A549 (cell line): Measurements from ENCODE around the gene ZFP57. TPM values are rescaled to one million over a fixed set of nuclear protein-coding genes. Genes with fewer than 3 reads are reported as not detected.
A peak's percentile ranks its signal among the peaks of the same experiment; 100 is the strongest.

Source experiments
- ATAC-seq, 2 experiments: fragments of 200-7000 bp in 1 of 2; fragments of >200 bp in 1 of 2; cut with Nextera tagmentation in 1 of 2; cut with Tn5 transposase in 1 of 2; 3 replicates each; pipeline versions ENCODE4 v1.8.0 to v1.9.1; 2018 to 2020; ENCODE audit warnings: mild to moderate bottlenecking in 1 of 2, moderate library complexity in 1 of 2
- CTCF ChIA-PET: fragments of 300-600 bp; sonication (Branson Sonifier 250); formaldehyde crosslinking; extraction: SDS; loops from one replicate; lab custom pipeline; 2021; ENCODE audit warnings: antibody characterized with exemption, inconsistent platforms; lab: Yijun Ruan, JAX
- POLR2A ChIA-PET: fragments of 350-600 bp; formaldehyde crosslinking; extraction: SDS; loops from one replicate; lab custom pipeline; 2021; ENCODE audit warnings: antibody characterized with exemption, inconsistent platforms; lab: Yijun Ruan, JAX
- DNase-seq, 2 experiments: peaks; one replicate each; pipeline versions ENCODE4 v3.0.0 to v3.0.0-alpha.2; 2011 to 2016; ENCODE audit warnings: low read depth in 1 of 2, low spot score in 1 of 2
- FAIRE-seq: peaks from 2 replicates; lab custom pipeline; 2011; peaks lifted over from hg19 to GRCh38; lab: Jason Lieb, UNC
- H3K27ac ChIP-seq, 2 experiments: fragments of >200 bp; sonication (Bioruptor Twin); formaldehyde crosslinking; 3 replicates each; pipeline ENCODE4 v1.5.1; 2016 to 2017
- H3K4me1 ChIP-seq: fragments of >200 bp; sonication (Bioruptor Twin); formaldehyde crosslinking; 3 replicates; pipeline ENCODE4 v1.6.1; 2016
- H3K4me2 ChIP-seq: fragments of >200 bp; sonication (Bioruptor Twin); formaldehyde crosslinking; 3 replicates; pipeline ENCODE4 v1.6.1; 2016
- H3K4me3 ChIP-seq: fragments of >200 bp; sonication (Bioruptor Twin); formaldehyde crosslinking; 3 replicates; pipeline ENCODE4 v1.5.1; 2016
- H3K9me3 ChIP-seq: fragments of >200 bp; sonication (Bioruptor Twin); formaldehyde crosslinking; 3 replicates; pipeline ENCODE4 v1.6.1; 2016
- ATOH8 ChIP-seq: fragments of 250-450 bp; sonication (Bioruptor Pico); IDR thresholded peaks from 2 replicates; pipeline ENCODE4 v1.5.0; 2020; ENCODE audit warnings: low read depth, mild to moderate bottlenecking, moderate library complexity
- CEBPB ChIP-seq, 2 experiments: fragments of >200 bp in 1 of 2; sonication (Bioruptor Twin) in 1 of 2; formaldehyde crosslinking in 1 of 2; IDR thresholded peaks; 2 replicates each; pipeline ENCODE4 v1.6.1; 2012 to 2016
- CHD4 ChIP-seq: fragments of 200-600 bp; sonication (generic); IDR thresholded peaks from 2 replicates; pipeline ENCODE4 v1.6.1; 2016; ENCODE audit warnings: antibody characterized with exemption, mild to moderate bottlenecking, borderline replicate concordance
- CTCF ChIP-seq: fragments of >200 bp; sonication (Bioruptor Twin); formaldehyde crosslinking; IDR thresholded peaks from 3 replicates; pipeline ENCODE4 v1.5.1; 2016
- E2F6 ChIP-seq: IDR thresholded peaks from 2 replicates; pipeline ENCODE4 v1.6.1; 2012; ENCODE audit warnings: low read depth, borderline replicate concordance
- ESRRA ChIP-seq: fragments of 150-350 bp; IDR thresholded peaks from 2 replicates; pipeline ENCODE4 v1.6.1; 2014; ENCODE audit warnings: mild to moderate bottlenecking, low read length, borderline replicate concordance
- HOXB13 ChIP-seq: fragments of 250-450 bp; sonication (Bioruptor Pico); IDR thresholded peaks from 2 replicates; pipeline ENCODE4 v1.5.0; 2020; ENCODE audit warnings: low read depth, mild to moderate bottlenecking, moderate library complexity
- MAX ChIP-seq: IDR thresholded peaks from 2 replicates; pipeline ENCODE4 v1.6.1; 2012
- NPAS2 ChIP-seq: fragments of 250-450 bp; sonication (Bioruptor Pico); IDR thresholded peaks from 2 replicates; pipeline ENCODE4 v1.8.0; 2022; ENCODE audit warnings: mild to moderate bottlenecking, moderate library complexity, borderline replicate concordance
- POLR2A ChIP-seq: IDR thresholded peaks from 2 replicates; pipeline ENCODE4 v1.6.1; 2012; ENCODE audit warnings: mild to moderate bottlenecking, low read length
- RAD21 ChIP-seq, 2 experiments: fragments of >200 bp in 1 of 2; sonication (Bioruptor Twin) in 1 of 2; formaldehyde crosslinking in 1 of 2; IDR thresholded peaks in 1 of 2; conservative IDR thresholded peaks in 1 of 2; 2 replicates in 1 of 2; 3 replicates in 1 of 2; pipeline ENCODE4 v1.6.1; 2012 to 2018; ENCODE audit warnings: inconsistent platforms in 1 of 2
- RARB ChIP-seq: fragments of 250-450 bp; sonication (Bioruptor Pico); IDR thresholded peaks from 2 replicates; pipeline ENCODE4 v1.8.0; 2021; ENCODE audit warnings: mild to moderate bottlenecking, moderate library complexity
- RCOR1 ChIP-seq: fragments of 150-350 bp; IDR thresholded peaks from 2 replicates; pipeline ENCODE4 v1.6.1; 2014; ENCODE audit warnings: antibody characterized with exemption, low read length, low read depth
- REST ChIP-seq: fragments of 200-600 bp; sonication (generic); IDR thresholded peaks from 2 replicates; pipeline ENCODE4 v1.6.1; 2016; ENCODE audit warnings: antibody characterized with exemption, mild to moderate bottlenecking, moderate library complexity
- RNF2 ChIP-seq: fragments of 200-600 bp; sonication (generic); IDR thresholded peaks from 2 replicates; pipeline ENCODE4 v1.6.1; 2016; ENCODE audit warnings: low read depth, mild to moderate bottlenecking, antibody characterized with exemption, moderate library complexity, borderline replicate concordance
- SMC3 ChIP-seq: fragments of >200 bp; sonication (Bioruptor Twin); formaldehyde crosslinking; IDR thresholded peaks from 3 replicates; pipeline ENCODE4 v1.6.1; 2018; ENCODE audit warnings: inconsistent platforms
- SREBF2 ChIP-seq: fragments of 450-650 bp; IDR thresholded peaks from 2 replicates; pipeline ENCODE4 v1.6.1; 2014; ENCODE audit warnings: mild to moderate bottlenecking, moderate library complexity
- TP53 ChIP-seq: fragments of 250-450 bp; sonication (Bioruptor Pico); IDR thresholded peaks from 2 replicates; pipeline ENCODE4 v1.5.0; 2021; ENCODE audit warnings: mild to moderate bottlenecking, moderate library complexity
- WGBS: methylation state at CpG from one replicate; pipeline ENCODE4 v1.1.6; 2017; ENCODE audit errors: missing lambda C conversion rate; 5-methylcytosine and 5-hydroxymethylcytosine counted together
- polyA plus RNA-seq, 4 experiments: library from polyadenylated mRNA; depleted of rRNA in 3 of 4; stranded (reverse); fragments of >200 nt; fragmentation: RNase III in 1 of 4; extraction: RNeasy Plus Mini Kit Qiagen cat#74134 plus additional on column Dnase treatment in 1 of 4; gene quantifications; 2 replicates in 3 of 4; 3 replicates in 1 of 4; pipeline ENCODE4 v1.2.3, GENCODE V29; 2011 to 2017

ZFP57 gene
- polyA plus RNA-seq, 2 of the 4 experiments (the other 2 are of a cell fraction): 0.08 TPM; not detected in 1

- ATAC-seq (no peak), FAIRE-seq (no peak), DNase-seq (no peak)
- TF ChIP-seq ESRRA (no peak), RNF2 (no peak), ATOH8 (CRISPR knock-in tag) (no peak), E2F6 (no peak), RARB (CRISPR knock-in tag) (no peak), POLR2A (no peak), TP53 (CRISPR knock-in tag) (no peak), MAX (no peak), CEBPB (IDR thresholded peaks at IDR 0.05) (no peak), REST (no peak), CHD4 (no peak), NPAS2 (no peak), SMC3 (no peak), HOXB13 (CRISPR knock-in tag) (no peak), RCOR1 (no peak), SREBF2 (no peak)
- H3K4me2 ChIP-seq: no peak overlapping the region
- H3K4me3 ChIP-seq: no peak overlapping the region
- ChIA-PET CTCF (interaction anchor here (1.4 to 12.2 kb wide), 3 partner anchors 9 to 46 kb away, joined by 3 to 183 read pairs (median 69); partner anchors contain the start of gene GABBR1), POLR2A (no interaction called here)
- H3K27ac ChIP-seq: no peak overlapping the region
- WGBS: 65% methylated on average over 6 of the region's 6 CpGs
- no peaks in the 10 kb centered on the region for H3K9me3 ChIP-seq
- no peaks in the 10 kb centered on the region for H3K4me1 ChIP-seq
Measured at GRCh38 chr6:29655658-29656057, 25.3 kb downstream of the ZFP57 start.

GRCh38 chr6:29653452-29654038 is 27.4 kb downstream of the ZFP57 start:
- CTCF ChIA-PET: interaction anchor here (0.6 to 12.2 kb wide), 31 partner anchors 11 to 406 kb away, joined by 3 to 183 read pairs (median 4); partner anchors contain the start of gene GABBR1
- H3K9me3 ChIP-seq: no peaks in the 10 kb centered on the region
- FAIRE-seq: no peak

More at GRCh38 chr6:29653452-29654038, 27.4 kb downstream of the ZFP57 start:
- TF ChIP-seq CTCF (peak; percentile 64), CEBPB (IDR thresholded peaks at IDR 0.05) (no peak), RAD21 (conservative IDR thresholded peaks at IDR 0.05 in 1 of 2, IDR thresholded peaks at IDR 0.05 in 1 of 2) (peak in 1 of 2 experiments; percentile 14; a peak in 1 of 5 replicates)
- DNase-seq (peak; percentile 58 to 79), ATAC-seq (peak in 1 of 2 experiments; percentile 31; a peak in 2 of 6 replicates)
- Histone ChIP-seq H3K4me2 (peak overlapping the region; percentile 36; the same call in 2 of the 3 replicates), H3K27ac (no peak overlapping the region), H3K4me3 (no peak overlapping the region), H3K4me1 (no peaks in the 10 kb centered on the region)
- 8% methylated on average over 8 of the region's 8 CpGs for WGBS
- POLR2A ChIA-PET: interaction anchor here (0.5 kb wide), 1 partner anchor 8 kb away, joined by 3 read pairs; no protein-coding TSS in a partner anchor
